ENCODE measurements around the gene RNU1-1.
"Not testable (repeated sequence)": the region's sequence is repeated elsewhere in the genome, so short reads cannot be mapped to it uniquely, and the experiment has no call there.

Gene RNU1-1

GRCh38 chr1:16521288-16521583, 7.2 kb upstream of the RNU1-1 start:
- no peak for DNase-seq

- DNase-seq = not testable (repeated sequence)
These were observed 6.6 kb upstream of the RNU1-1 start for GRCh38 chr1:16520435-16521287.

- DNase-seq = not testable (repeated sequence)
These were observed 5.3 kb upstream of the RNU1-1 start for GRCh38 chr1:16519255-16519951.

GRCh38 chr1:16518913-16519254, 4.8 kb upstream of the RNU1-1 start:
- not testable (repeated sequence) for DNase-seq

- not testable (repeated sequence) for DNase-seq
These were observed 2.8 kb upstream of the RNU1-1 start for GRCh38 chr1:16516694-16517410.

- DNase-seq = peak; percentile 74 to 77
These were observed 526 bp downstream of the RNU1-1 start for GRCh38 chr1:16513412-16514106.

GRCh38 chr1:16512624-16513411, 1.3 kb downstream of the RNU1-1 start:
- peak; percentile 25 to 48 for DNase-seq

GRCh38 chr1:16511926-16512325, 2.2 kb downstream of the RNU1-1 start:
- not testable (repeated sequence) for DNase-seq

- peak in 1 of 2 donors; percentile 13 for DNase-seq
These were observed 5.1 kb downstream of the RNU1-1 start for GRCh38 chr1:16508861-16509445.

GRCh38 chr1:16506364-16507136, 7.5 kb downstream of the RNU1-1 start:
- DNase-seq = not testable (repeated sequence)

GRCh38 chr1:16505870-16506269, 8.2 kb downstream of the RNU1-1 start:
- DNase-seq = not testable (repeated sequence)

- no peak for DNase-seq
These were observed 10.6 kb downstream of the RNU1-1 start for GRCh38 chr1:16503494-16503893.

GRCh38 chr1:16501446-16501845, 12.6 kb downstream of the RNU1-1 start:
- not testable (repeated sequence) for DNase-seq

GRCh38 chr1:16500975-16501374, 13.1 kb downstream of the RNU1-1 start:
- DNase-seq = not testable (repeated sequence)

GRCh38 chr1:16500466-16500865, 13.6 kb downstream of the RNU1-1 start:
- DNase-seq = peak in 1 of 2 donors; percentile 19

- DNase-seq = peak; percentile 88 to 90
These were observed 15.3 kb downstream of the RNU1-1 start for GRCh38 chr1:16498573-16499413.

- DNase-seq = not testable (repeated sequence)
These were observed 16.0 kb downstream of the RNU1-1 start for GRCh38 chr1:16498047-16498446.

- not testable (repeated sequence) for DNase-seq
These were observed 16.6 kb downstream of the RNU1-1 start for GRCh38 chr1:16497474-16497904.

GRCh38 chr1:16493731-16494130, 20.4 kb downstream of the RNU1-1 start:
- DNase-seq = not testable (repeated sequence)

- DNase-seq = not testable (repeated sequence)
These were observed 21.1 kb downstream of the RNU1-1 start for GRCh38 chr1:16492937-16493336.
